Activated CD8-positive, alpha-beta memory T cell treated with anti-CD3 and anti-CD28 coated beads for 4 hours (primary cell): ENCODE results near the gene TNFRSF25.
"Not testable (repeated sequence)": the region's sequence is repeated elsewhere in the genome, so short reads cannot be mapped to it uniquely, and the experiment has no call there.

Source experiments
- DNase-seq, 2 donors: peaks; one replicate each; pipeline ENCODE4 v3.0.0-alpha.2; 2020; ENCODE audit warnings: low read depth in 2 of 2

Gene TNFRSF25

DNA sequence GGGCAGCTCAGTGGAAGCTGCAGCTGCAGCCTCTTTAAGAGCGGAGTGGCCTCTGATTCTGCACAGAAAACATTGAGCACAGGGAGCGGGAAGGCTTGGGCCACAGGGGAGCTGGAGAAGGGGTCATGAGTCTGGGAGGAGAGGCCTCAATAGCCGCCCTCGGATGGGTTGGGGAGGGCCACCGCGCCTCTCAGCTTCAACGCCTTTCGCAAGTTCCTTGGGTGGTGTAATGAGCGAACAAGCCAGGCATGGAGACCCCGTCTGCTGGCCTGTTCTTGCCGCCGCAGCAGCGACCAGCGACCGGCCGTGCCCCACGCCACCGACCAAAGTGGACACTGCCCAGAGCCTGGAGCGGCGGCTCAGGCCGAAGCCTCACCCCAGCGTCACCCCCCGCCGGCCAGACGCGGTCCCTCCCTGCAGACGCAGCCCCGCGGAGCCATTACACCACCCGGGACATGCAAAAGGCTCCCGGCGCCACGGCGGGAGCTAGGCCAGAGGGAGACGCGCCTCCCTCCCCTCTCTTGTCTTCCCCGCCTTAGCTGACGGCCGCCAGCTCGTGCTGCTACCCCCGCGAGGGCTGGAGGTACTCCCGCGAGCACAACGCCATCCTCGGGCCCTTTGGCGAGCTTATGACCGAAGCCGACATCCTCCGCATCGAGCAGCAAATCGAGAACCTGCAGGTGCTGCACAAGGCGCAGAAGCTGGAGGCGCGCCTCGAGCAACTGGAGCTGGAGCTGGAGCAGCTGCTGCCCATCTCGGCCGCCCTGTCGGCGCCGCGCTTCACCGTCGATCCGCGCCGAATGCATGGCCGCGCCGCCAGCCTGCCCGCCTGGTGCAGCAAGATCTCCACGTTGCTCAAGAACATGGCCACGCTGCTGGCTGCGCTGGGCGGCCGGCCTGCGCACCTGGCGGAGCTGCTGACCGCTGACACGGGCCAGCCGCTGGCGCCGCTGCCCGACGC lies 11.8 kb downstream of the TNFRSF25 start:
- DNase-seq = not testable (repeated sequence)

DNA sequence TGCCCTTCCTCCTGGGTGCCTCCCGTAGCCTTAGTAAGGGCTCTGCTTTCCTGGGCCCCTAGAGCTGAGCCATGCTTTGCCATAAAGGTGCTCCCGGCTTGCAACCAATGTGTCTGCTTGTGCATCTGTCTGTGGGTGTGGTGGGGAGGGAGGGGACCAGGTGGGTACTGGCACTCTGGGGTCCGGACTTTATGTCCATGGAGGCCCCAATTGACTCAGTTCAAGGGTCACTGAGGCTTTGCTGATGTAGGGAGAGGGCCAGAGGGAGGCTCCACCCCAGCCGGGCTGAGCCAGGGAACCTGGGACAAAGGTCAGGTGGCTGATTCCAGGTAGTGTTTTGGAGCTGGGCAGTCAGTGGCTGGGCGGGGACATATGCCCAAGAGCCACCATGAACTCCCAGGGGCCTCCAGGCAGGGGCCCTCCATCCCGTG lies 15.0 kb downstream of the TNFRSF25 start:
- no peak for DNase-seq

DNA sequence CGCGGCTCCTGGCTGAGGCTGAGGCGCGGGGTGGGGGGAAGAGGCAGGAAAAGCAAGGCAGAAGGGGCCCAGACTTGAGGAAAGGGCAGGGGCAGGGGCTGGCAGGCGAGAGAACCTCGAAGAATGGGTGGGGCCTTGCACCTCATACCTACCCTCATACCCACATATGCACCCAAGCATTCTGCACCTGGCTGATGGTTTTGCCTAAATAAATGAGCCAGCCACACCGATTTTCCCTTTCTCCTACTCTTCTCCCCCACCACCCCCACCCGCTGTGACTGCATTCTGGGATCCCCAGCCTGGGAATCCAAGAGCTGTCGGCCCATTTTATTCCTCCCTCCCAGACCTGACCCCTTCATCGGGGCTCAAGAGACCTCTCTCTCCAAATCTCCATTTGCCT lies 15.5 kb downstream of the TNFRSF25 start:
- DNase-seq = not testable (repeated sequence)

DNA sequence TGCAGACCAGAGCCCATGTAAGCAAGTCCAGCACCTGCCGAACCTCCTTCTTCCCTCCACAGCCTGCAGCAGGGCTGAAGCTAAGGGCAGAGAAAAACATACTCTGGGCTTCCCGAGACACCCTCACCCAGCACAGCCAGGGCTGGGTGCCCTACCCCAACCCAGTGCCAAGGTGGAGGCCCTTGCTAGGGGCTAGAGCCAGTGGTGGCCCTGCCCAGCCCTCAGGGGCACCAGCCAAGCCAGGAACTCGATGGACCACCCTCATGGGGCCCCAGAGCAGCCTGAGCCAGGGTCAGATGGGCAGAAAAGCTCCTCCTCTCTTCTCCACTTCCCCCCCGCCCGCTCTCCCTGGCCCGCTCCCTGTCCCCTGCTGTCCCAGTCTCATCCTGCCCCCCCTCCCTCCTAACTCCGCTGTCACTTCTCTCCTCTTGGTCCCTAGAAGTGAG lies 15.9 kb downstream of the TNFRSF25 start:
- DNase-seq = no peak

DNA sequence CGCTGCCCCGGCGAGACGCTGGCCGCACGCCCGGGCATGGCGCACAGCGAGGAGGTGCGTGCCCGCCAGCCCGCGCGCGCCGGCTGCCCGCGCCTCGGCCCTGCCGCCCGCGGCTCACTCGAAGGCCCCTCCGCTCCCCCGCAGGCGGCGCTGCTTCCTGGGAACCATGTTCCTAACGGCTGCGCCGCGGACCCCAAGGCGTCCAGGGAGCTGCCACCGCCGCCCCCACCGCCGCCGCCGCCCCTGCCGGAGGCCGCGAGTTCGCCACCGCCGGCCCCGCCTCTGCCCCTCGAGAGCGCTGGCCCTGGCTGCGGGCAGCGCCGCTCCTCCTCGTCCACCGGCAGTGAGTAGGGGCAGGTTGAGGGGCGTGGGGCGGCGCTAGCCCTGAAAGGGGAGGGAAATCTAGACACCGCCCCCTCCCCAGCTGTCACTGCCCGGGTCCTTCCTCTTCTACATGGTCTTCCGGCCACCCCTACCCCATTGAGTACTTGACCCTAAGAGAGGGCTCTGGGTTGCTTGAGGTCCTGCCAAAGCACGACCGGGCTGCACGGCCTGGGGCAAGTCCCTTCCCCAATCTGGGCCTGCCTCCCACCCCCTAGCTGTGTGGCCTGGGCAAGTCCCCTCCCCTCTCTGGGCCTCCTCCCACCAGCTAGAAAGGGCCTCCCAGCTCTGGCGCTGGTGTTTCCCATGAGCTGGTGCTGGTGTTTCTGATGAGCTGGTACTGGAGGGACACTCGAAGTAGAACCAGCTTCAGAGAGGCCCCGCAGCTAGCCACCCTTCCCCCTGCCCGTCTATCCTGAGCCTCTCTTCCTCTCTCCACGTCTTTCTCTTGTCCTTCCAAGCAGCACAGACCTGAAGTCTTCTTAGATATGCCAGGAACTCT lies 17.0 kb downstream of the TNFRSF25 start:
- DNase-seq = no peak

DNA sequence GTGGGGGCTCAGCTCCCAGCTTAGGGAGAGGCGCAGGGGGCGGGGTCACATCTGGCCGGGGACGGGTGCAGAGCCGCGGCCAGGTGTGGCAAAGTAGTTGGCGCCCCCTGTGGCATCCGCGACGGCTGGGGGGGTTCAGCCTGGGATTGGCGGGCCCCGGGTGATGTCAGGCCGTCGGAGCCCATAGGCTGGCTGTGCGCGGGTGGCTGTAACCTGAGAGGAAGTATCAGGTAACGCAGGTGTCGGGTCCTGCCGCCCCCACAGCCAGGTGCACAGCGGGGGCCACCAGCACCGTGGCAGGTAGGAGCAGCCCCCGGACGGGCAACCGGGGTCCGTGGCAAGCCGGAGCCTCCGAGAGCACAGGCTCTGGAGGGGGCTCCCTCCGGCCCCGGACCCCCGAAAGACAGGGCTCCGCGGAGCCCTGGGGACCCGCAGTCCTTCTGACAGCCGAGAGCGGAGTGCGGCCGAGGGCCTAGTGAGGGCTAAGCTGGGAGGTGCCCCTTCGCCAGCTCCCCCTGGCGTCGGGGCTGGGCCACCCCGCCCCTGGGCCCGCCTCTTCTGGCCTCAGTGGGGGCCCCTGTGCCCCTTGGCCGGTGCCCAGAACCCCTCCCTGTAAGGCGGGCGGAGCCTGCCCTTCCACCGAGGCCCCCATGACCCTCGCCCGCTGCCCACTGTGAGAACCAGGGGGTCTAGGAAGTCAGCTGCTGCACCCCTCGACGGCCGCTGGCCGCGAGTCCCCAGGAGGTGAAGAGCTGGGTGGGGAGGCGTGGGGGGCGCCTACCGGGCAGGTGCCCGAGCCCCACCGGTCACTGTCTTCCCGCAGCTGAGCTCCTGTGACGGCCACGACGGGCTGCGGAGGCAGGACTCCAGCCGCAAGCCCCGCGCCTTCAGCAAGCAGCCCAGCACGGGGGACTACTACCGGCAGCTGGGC lies 17.9 kb downstream of the TNFRSF25 start:
- DNase-seq = no peak

DNA sequence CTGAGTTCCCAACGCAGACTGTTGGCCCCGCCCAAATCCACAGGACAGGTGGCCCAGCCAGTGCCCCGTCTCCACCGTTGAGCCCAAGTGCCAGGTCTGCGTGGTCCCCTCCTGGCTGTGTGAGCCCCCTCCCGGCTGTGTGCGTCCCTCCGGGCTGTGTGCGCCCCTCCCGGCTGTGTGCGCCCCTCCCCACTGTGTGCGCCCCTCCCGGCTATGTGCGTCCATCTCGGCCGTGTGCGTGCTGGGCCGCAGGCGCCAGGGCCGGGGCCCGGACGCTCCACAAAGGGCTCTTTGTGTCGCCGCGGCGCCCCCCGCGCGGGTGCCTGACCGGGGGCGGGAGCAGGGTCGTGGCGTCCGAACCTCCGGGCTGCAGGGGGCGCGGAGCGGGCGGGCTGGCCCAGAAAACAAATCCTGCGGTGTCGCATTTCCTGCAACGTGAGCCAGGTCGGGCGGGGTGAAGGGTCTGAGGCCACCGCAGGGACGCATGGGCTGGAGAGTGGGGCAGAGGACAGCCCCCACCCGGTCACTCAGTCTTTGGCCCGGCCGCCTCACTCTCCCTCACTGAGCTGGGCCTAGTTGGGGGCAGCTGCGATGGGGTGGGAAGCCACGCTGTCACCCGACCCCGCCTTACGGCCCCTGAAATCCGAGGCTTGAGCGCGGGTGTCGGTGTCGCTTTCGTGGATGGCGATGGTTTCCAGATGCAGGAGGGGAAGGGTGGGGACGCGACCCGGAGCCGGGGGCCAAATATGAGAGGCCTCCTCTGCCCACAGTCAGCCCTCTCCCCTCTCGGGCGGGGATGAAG lies 18.8 kb downstream of the TNFRSF25 start:
- DNase-seq = no peak

DNA sequence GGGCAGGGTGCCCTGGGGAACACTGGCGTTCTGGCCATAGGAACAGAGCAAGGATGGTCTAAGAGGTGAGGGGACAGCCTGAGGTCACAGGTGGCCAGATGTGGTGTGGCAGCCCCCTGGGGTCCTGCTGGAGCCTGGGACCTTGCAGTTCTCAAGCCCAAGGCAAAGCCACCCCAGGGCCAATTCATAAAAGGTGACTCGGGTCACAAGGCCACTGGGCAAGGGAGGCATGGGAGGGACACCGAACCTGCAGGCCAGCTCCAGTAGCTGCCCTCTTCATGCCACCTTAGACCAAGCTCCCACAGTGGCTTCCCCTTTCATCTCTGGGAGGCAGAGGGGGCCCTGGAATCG lies 19.3 kb downstream of the TNFRSF25 start:
- no peak for DNase-seq

DNA sequence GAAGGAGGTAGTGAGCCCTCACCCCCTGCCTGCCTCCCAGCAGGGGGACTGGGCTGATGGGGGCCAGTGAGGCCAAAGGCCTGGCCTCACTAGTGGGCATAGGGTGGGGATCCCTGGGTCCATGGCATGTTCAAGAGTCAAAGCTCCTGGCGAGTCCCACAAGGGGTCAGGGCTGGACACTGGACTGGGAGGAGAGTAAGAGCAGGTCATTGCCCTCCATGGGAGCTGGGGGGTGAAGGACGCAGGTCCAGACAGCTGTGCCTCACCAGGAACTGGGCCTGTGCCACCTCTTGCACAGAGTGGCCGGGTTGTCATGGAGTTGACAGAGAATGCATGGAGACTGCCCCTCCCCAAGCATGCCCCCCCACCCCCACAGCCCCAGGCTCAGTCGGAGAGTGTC lies 20.0 kb downstream of the TNFRSF25 start:
- not testable (repeated sequence) for DNase-seq

DNA sequence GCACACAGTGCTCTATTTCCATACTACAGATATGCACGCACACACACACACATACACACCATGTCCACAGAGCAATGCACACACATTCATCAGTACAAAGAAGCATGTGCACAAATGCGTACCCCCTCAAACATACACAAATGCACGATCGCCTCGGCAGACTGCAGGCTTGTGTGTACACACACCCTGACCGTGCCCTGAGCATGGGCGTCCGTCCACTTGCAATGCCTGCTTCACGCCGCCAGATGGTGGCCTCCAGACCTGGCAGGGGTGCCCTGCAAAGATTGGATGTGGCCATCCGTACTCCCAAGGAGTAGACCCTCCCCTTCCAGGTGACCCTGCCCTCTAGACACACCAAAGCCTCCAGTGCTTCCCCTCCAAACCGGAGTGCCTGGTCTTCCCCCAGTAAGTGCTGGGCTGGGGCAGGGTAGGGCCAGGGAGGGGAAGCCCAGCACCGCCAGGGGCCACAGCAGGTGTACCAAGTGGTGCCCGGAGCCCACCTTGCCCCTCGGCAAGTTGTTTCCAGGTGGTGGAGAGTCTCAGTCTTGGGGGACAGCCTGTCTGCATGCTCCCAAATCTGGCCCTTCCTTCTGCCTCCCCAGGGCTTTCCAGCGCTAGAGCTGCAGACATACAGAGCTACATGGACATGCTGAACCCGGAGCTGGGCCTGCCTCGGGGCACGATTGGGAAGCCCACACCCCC lies 20.8 kb downstream of the TNFRSF25 start:
- DNase-seq = no peak

DNA sequence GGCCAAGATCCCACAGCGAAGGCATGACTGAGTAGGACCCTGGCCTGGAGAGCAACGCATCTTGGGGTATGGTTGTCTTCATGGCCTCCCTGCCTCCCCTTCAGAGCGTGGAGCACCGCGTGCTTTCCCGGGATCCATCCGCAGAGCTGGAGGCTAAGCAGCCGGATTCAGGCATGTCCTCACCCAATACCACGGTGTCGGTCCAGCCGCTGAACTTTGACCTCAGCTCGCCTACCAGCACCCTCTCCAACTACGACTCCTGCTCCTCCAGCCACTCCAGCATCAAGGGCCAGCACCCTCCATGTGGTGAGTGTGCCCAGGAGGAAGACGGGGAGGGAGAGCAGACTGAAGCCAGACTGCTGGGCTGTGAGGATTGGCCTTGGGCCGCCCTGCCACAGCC lies 21.6 kb downstream of the TNFRSF25 start:
- no peak for DNase-seq

DNA sequence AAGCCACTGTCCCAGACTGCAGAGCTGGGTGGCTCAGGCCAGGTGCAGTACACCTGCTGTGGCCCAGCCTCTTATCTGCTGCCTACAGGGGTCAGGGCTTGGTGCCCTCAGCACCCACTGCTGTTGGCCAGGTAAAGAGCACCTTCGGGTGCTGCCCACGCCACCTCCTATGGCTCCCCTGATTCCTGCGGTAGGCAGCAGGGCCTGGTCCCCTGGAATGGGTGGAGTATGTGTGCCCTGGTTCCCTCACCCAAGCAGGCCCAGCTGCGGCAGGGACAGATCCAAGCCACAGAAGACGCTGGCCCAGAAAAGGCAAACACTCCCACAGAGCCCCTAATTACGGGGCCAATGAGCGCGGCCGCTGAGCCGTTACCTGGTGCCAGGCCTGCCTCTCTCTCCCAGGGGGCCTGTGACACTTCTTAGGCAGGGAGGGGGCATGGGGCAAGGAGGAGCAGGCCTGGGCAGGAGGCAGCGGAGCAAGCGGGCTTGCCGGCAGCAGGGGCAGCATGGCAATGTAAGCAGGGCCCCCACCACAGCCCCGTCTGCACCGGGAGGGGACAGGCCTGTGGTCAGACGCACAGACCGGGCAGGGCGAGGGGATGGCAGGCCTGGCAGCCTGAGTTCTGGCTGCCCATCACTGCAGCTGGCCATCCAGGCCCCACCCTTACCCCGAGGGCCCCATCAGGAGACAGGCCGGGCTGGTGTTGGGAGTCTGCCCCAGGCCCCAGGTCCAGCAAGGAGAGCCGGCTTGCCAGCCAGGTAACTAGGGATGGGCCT lies 22.4 kb downstream of the TNFRSF25 start:
- no peak for DNase-seq

DNA sequence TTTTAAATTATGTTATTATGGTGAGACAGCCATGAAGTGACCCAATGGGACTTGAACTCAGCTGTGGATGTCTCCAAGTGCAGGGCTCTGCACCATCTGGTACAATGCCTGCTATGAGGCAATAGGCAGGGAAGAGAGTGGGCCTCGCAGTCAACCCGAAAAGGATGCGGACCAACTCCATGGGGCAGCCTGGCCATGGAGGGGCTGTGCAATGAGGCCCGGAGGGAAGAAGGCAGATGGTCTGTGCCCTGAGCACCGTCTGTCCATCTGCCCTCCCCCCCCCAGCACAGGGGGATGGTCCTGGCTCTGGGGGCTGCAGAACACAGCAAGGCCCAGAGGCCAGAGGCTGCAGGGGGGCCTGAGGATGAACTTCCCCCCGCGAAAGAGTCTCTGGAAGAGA lies 24.4 kb downstream of the TNFRSF25 start:
- DNase-seq = no peak

DNA sequence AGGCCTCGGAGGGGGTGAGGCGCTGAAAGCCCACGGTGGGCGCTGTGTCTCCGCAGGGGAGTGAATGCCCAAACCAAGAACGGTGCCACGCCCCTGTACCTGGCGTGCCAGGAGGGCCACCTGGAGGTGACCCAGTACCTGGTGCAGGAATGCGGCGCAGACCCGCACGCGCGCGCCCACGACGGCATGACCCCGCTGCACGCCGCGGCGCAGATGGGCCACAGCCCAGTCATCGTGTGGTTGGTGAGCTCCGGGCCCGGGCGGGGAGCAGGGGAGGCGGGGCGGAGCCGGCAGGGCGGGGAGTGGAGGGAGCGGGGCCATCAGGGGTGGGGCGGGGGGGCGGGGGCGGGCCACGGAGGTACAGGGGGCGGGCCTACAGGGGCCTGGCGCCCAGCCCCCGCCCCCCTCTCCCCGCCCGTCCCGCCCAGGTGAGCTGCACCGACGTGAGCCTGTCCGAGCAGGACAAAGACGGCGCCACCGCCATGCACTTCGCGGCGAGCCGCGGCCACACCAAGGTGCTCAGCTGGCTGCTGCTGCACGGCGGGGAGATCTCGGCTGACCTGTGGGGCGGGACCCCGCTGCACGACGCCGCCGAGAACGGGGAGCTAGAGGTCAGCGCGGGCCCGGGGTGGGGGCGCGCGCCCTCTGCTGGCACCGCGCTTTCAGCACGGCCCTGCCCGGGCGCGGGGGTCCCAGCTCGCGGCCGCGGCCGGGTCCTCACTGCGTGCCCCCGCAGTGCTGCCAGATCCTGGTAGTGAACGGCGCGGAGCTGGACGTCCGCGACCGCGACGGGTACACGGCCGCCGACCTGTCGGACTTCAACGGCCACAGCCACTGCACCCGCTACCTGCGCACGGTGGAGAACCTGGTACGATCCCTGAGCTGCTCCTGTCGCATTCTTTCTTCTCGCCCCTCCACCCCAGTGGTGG lies 25.5 kb downstream of the TNFRSF25 start:
- DNase-seq = peak; percentile 44 to 48

DNA sequence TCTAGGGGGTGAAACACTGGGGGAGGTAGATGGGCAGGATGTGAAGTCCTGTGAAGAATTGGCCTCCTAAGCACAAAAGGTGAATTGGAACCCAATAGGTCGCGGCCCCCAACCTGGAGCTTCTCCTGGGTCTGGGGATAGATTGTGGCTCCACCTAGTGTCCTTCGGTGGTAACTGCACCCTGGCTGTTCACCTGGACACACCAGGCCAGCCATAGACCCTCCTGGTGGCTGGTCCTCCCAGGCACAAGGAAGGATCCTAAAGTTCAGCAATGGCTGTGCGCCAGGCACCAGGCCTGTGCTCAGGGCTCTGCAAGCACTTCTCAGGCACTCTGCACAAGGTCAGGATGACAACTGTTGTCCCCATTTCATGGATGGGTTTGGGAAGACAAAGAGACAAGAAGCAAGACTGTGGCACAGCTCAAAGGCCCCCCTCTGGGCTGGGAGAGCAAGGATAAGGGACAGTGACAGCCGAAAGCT lies 27.9 kb downstream of the TNFRSF25 start:
- DNase-seq = peak; percentile 49 to 53

DNA sequence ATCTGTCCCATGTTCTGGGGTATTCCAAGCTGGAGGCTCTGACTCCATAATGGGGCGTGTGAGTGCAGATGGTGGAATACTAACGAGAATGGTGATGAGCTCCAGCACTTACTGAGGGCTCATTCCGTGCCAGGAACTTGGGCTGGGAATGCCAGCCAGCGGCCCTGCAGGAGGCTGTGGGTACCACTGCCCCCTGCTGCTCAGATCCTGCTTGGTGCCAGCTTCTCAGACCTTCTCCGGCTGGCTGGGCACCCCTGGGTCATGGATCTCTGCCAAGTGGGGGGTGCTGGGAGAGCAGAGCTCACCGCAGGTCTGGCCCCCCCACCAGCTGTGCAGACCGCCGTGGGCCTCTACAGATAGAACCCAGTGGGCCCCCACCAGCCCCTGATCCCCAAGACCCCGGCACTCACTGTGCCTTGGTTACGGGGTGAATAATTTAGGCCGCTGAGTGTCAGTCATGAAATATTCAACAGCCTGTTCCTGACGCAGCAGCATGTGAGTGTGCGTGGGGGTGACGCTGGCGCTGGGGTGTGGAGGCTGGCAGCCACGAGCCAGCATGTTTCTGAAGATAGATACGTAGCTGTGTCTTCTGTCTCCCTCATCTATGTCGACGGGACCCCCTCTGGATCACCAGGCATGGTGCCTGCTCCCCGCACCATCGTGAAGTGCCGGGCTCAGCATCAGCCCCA lies 28.8 kb downstream of the TNFRSF25 start:
- DNase-seq = not testable (repeated sequence)

DNA sequence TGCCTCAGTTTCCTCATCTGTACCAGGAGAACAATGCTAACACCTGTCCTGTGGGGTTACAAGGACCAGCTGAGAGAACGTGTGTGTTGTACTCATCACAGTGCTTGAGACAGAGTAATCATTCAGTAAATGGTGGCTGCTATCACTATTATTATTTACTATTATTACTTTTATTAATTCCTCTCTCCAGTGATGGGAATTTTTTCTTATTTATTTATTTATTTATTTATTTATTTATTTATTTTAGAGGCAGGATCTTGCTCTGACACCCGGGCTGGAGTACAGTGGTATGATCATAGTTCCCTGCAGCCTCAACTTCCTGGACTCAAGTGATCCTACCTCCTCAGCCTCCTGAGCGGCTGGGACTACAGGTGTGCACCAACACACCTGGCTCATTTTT lies 29.7 kb downstream of the TNFRSF25 start:
- DNase-seq = not testable (repeated sequence)
